Suprapubic skin (tissue), 4 donors: ENCODE results near the gene LGALS14.

Experiments used
- POLR2A ChIP-seq, 2 donors: fragments of 450-650 bp; IDR thresholded peaks; one replicate each; pipeline ENCODE4 v1.6.1; 2017; ENCODE audit warnings: antibody characterized with exemption in 2 of 2, mild to moderate bottlenecking in 2 of 2, moderate library complexity in 2 of 2
- POLR2AphosphoS5 ChIP-seq, 3 donors: sonication (generic); formaldehyde crosslinking; IDR thresholded peaks; one replicate each; pipeline ENCODE4 v1.6.1; 2017; ENCODE audit warnings: antibody characterized with exemption in 3 of 3
- TF ChIP-seq, protein P1 (sequence below), 2 donors: fragments of 200-600 bp in 1 of 2; fragments of 450-650 bp in 1 of 2; sonication (generic) in 1 of 2; IDR thresholded peaks; one replicate each; pipeline ENCODE4 v1.5.1; 2016 to 2019; ENCODE audit warnings: antibody characterized with exemption in 2 of 2, mild to moderate bottlenecking in 1 of 2, moderate library complexity in 1 of 2

DNA sequence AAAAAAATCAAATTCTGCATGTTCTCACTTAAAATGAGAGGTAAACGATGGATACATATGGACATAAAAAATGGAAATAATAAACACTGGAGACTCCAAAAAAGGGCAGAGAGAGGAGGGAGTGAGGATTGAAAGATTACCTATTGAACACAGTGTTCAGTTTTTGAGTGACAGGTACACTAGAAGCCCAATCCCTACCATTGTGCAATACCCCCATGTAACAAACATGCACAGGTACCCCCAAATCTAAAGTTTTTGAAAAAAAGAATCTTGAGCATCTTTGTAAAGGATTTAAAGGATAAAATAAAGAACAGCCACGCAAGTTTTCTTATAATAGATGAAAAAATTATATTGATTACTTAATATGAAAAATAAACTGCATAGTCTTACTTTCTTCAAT, 50.3 kb downstream of the LGALS14 start:
- TF ChIP-seq, protein P1, sequence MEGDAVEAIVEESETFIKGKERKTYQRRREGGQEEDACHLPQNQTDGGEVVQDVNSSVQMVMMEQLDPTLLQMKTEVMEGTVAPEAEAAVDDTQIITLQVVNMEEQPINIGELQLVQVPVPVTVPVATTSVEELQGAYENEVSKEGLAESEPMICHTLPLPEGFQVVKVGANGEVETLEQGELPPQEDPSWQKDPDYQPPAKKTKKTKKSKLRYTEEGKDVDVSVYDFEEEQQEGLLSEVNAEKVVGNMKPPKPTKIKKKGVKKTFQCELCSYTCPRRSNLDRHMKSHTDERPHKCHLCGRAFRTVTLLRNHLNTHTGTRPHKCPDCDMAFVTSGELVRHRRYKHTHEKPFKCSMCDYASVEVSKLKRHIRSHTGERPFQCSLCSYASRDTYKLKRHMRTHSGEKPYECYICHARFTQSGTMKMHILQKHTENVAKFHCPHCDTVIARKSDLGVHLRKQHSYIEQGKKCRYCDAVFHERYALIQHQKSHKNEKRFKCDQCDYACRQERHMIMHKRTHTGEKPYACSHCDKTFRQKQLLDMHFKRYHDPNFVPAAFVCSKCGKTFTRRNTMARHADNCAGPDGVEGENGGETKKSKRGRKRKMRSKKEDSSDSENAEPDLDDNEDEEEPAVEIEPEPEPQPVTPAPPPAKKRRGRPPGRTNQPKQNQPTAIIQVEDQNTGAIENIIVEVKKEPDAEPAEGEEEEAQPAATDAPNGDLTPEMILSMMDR (IDR thresholded peaks at IDR 0.05): no peak
- no peak for TF ChIP-seq POLR2A (IDR thresholded peaks at IDR 0.05)
- TF ChIP-seq POLR2AphosphoS5 (IDR thresholded peaks at IDR 0.05): no peak
